Mesenchymal stem cell (in vitro differentiated cells and primary cell): ENCODE data around the gene CCDC9.

Experiments
- DNase-seq: peaks from one replicate; pipeline ENCODE4 v3.0.0-alpha.2; 2013
- H2AFZ ChIP-seq: one replicate; pipeline ENCODE4 v1.6.1; 2013; ENCODE audit warnings: low read depth, mild to moderate bottlenecking, control low read depth, inconsistent platforms, low read length, moderate library complexity
- H2AK5ac ChIP-seq: 2 replicates; pipeline ENCODE4 v1.6.1; 2013; ENCODE audit warnings: low read length, moderate library complexity, mild to moderate bottlenecking, inconsistent platforms; ENCODE audit not compliant: severe bottlenecking
- H2BK120ac ChIP-seq: one replicate; pipeline ENCODE4 v1.6.1; 2013; ENCODE audit warnings: low read depth, mild to moderate bottlenecking, inconsistent platforms, low read length, moderate library complexity
- H2BK12ac ChIP-seq, 2 experiments: one replicate each; pipeline ENCODE4 v1.6.1; 2013; ENCODE audit warnings: inconsistent platforms in 2 of 2, low read length in 2 of 2, mild to moderate bottlenecking in 2 of 2, moderate library complexity in 2 of 2, control low read depth in 1 of 2
- H2BK15ac ChIP-seq: one replicate; pipeline ENCODE4 v1.6.1; 2013; ENCODE audit warnings: mild to moderate bottlenecking, low read depth, inconsistent platforms; ENCODE audit not compliant: poor library complexity, severe bottlenecking
- H2BK5ac ChIP-seq: 2 replicates; pipeline ENCODE4 v1.6.1; 2013; ENCODE audit warnings: low read depth, mild to moderate bottlenecking, low read length, control low read depth, inconsistent platforms; ENCODE audit not compliant: poor library complexity, severe bottlenecking
- H3K14ac ChIP-seq, 2 experiments: one replicate each; pipeline ENCODE4 v1.6.1; 2013; ENCODE audit warnings: inconsistent platforms in 2 of 2, low read length in 2 of 2, control low read depth in 1 of 2, mild to moderate bottlenecking in 1 of 2, moderate library complexity in 1 of 2
- H3K18ac ChIP-seq, 2 experiments: one replicate each; pipeline ENCODE4 v1.6.1; 2013; ENCODE audit warnings: inconsistent platforms in 2 of 2, low read length in 2 of 2, control low read depth in 1 of 2, low read depth in 1 of 2, mild to moderate bottlenecking in 1 of 2
- H3K23ac ChIP-seq, 2 experiments: one replicate each; pipeline ENCODE4 v1.6.1; 2013; ENCODE audit warnings: inconsistent platforms in 2 of 2, low read length in 2 of 2, mild to moderate bottlenecking in 2 of 2, moderate library complexity in 2 of 2, control low read depth in 1 of 2
- H3K27ac ChIP-seq: 2 replicates; pipeline ENCODE4 v1.5.1; 2013; ENCODE audit warnings: mild to moderate bottlenecking, moderate library complexity, low read length, control low read depth, inconsistent platforms; ENCODE audit not compliant: poor library complexity, severe bottlenecking
- H3K27me3 ChIP-seq, 2 experiments: 2 replicates each; pipeline versions ENCODE4 v1.6.1 to v1.7.0; 2013; ENCODE audit warnings: low read length in 2 of 2, mild to moderate bottlenecking in 2 of 2, moderate library complexity in 2 of 2, control low read depth in 1 of 2, inconsistent platforms in 1 of 2; ENCODE audit not compliant: control insufficient read depth in 1 of 2, insufficient read depth in 1 of 2
- H3K36me3 ChIP-seq, 2 experiments: 2 replicates each; pipeline versions ENCODE4 v1.6.1 to v1.7.0; 2013; ENCODE audit warnings: low read length in 2 of 2, control low read depth in 1 of 2, inconsistent platforms in 1 of 2, low read depth in 1 of 2, mild to moderate bottlenecking in 1 of 2; ENCODE audit not compliant: insufficient read depth in 2 of 2, control insufficient read depth in 1 of 2
- H3K4ac ChIP-seq, 2 experiments: one replicate each; pipeline ENCODE4 v1.6.1; 2013; ENCODE audit warnings: inconsistent platforms in 2 of 2, low read length in 2 of 2, mild to moderate bottlenecking in 2 of 2, moderate library complexity in 2 of 2, control low read depth in 1 of 2, low read depth in 1 of 2
- H3K4me1 ChIP-seq: 2 replicates; pipeline ENCODE4 v1.6.1; 2013; ENCODE audit warnings: low read depth, low read length, control low read depth; ENCODE audit not compliant: control insufficient read depth, insufficient read depth
- H3K4me2 ChIP-seq: 2 replicates; pipeline ENCODE4 v1.6.1; 2013; ENCODE audit warnings: low read length, mild to moderate bottlenecking, inconsistent platforms; ENCODE audit not compliant: poor library complexity, severe bottlenecking
- H3K4me3 ChIP-seq, 2 experiments: 2 replicates each; pipeline versions ENCODE4 v1.5.1 to v1.7.0; 2013; ENCODE audit warnings: low read length in 2 of 2, mild to moderate bottlenecking in 2 of 2, control low read depth in 1 of 2, low read depth in 1 of 2; ENCODE audit not compliant: insufficient read depth in 1 of 2
- H3K79me1 ChIP-seq: replicated peaks from 2 replicates; pipeline ENCODE4 v1.6.1; 2013; ENCODE audit warnings: mild to moderate bottlenecking, control low read depth, low read length, inconsistent platforms; ENCODE audit not compliant: poor library complexity, severe bottlenecking
- H3K9ac ChIP-seq: 2 replicates; pipeline ENCODE4 v1.7.0; 2013; ENCODE audit warnings: mild to moderate bottlenecking, low read length, moderate library complexity
- H3K9me3 ChIP-seq: 2 replicates; pipeline ENCODE4 v1.7.0; 2013; ENCODE audit warnings: mild to moderate bottlenecking, low read length; ENCODE audit not compliant: control insufficient read depth
- H4K8ac ChIP-seq: one replicate; pipeline ENCODE4 v1.6.1; 2013; ENCODE audit warnings: inconsistent platforms, mild to moderate bottlenecking, low read length, moderate library complexity
- H4K91ac ChIP-seq: one replicate; pipeline ENCODE4 v1.6.1; 2013; ENCODE audit warnings: mild to moderate bottlenecking, low read length, inconsistent platforms
- WGBS: methylation state at CpG from one replicate; pipeline ENCODE4 v1.1.7; 2013; ENCODE audit warnings: mixed read lengths; 5-methylcytosine and 5-hydroxymethylcytosine counted together

The CCDC9 gene

DNA sequence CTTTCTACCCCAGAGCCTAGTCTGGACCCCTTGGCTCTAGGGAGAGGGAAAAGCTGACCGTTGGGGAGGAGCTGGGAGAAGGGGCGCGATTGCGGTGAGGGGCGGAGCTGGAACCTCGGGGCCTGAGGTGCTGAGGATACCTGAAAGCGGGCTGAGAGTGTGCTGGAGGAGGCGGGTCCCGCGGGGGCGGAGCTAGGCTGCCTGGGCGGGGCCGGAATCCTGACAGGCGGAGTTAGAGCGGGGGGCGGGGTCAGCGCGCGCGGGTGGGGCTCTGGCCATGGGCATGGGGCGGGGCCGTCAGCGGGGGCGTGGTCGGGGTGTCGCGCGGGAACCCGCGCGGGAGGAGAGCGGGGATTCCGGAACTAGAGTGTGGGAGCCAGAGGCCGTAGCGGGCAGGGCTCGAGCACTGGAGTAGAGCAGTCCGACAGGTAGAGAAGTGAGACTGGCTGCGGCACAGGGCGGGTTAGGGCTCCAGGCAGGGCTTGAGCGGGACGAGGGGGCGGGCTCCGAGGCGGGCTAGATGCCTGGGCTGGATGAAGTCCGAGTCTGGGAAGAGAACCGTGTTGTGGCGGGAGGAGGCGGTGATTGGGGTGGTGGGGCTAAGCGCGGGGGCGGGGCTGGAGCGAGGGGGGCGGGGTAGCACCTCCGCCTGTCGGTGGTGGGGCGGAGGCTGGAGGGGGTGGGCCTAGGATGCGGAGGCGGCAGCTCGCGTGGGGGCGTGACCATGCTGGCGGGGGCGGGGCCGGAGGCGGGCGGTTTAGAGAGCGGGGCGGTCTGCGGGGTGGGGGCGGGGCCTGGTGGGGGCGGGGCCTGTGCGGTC, 18.0 kb downstream of the CCDC9 start, which contains the start of gene INAFM1:
Gene INAFM1, plus strand, starts transcription at position 815 of the 820 bp plus-strand sequence. CDS start 35 bp downstream, outside the sequence.
- peak within 1 kb of the TSS; percentile 88 for H4K8ac ChIP-seq
- peak within 1 kb of the TSS; percentile 76 to 93 for H3K14ac ChIP-seq
- H3K9me3 ChIP-seq, result no peaks in the 10 kb centered on the region
- H3K4ac ChIP-seq, result peak within 1 kb of the TSS; percentile 60 to 99
- H3K27ac ChIP-seq, result peak within 1 kb of the TSS; percentile 99
- H3K79me1 ChIP-seq, result peaks cover 26% of the 10 kb centered on the region
- peak within 1 kb of the TSS; percentile 29 for H2AFZ ChIP-seq
- DNase-seq, result peak; percentile 92
- peak within 1 kb of the TSS in 1 of 2 experiments; percentile 64 for H3K23ac ChIP-seq
- H2BK15ac ChIP-seq, result peak within 1 kb of the TSS; percentile 75
- H2BK5ac ChIP-seq, result peak within 1 kb of the TSS; percentile 89
- WGBS, result under 1% methylated on average over 45 of the region's 72 CpGs
- H3K27me3 ChIP-seq, result no peaks in the 10 kb centered on the region
- H3K4me3 ChIP-seq, result peak within 1 kb of the TSS; percentile 80 to 83
- H3K4me2 ChIP-seq, result peak within 1 kb of the TSS; percentile 88
- H3K9ac ChIP-seq, result peak within 1 kb of the TSS; percentile 93
- H4K91ac ChIP-seq, result peak within 1 kb of the TSS; percentile 98
- H3K18ac ChIP-seq, result peak within 1 kb of the TSS; percentile 95 to 96
- H2AK5ac ChIP-seq, result peak within 1 kb of the TSS; percentile 91
- H2BK120ac ChIP-seq, result peak within 1 kb of the TSS; percentile 82
- H3K36me3 ChIP-seq, result peaks cover 22 to 38% of the 10 kb centered on the region in 2 experiments
- H3K4me1 ChIP-seq, result peaks cover 17% of the 10 kb centered on the region
- peak within 1 kb of the TSS; percentile 52 to 60 for H2BK12ac ChIP-seq

DNA sequence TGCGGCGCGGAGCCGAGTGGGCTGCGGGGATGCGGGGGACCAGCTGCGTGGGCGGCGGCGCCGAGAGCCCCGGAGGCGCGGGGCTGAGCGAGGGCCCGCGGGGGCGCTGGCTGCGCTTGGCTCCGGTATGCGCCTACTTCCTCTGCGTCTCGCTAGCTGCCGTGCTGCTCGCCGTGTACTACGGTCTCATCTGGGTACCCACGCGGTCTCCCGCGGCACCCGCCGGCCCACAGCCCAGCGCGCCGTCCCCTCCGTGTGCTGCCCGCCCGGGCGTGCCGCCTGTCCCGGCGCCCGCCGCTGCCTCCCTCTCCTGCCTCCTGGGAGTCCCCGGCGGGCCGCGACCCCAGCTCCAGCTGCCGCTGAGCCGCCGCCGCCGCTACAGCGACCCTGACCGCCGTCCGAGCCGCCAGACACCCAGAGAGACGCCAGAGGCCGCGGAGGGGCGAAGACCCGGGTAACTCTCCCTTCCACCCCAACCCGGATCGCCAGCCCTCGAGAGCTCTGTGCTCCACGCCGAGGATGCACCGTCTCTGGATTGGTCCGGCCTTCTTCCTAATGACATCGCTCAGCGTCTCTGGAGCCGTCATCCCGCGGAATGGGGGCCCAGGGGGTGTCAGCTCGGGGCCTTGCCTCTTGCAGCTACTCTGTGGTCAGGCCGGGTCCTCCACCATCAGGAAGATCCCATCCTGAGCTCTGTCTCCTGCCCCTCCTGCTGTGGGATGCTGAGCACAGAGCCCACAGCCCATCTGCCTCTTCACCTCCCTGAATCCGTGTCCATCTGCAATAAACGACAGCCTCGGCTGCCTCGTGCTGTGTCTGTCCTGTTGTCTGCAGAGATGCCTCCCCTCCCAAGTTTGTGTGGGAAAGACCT, 18.8 kb downstream of the CCDC9 start:
- no peak overlapping the region for H3K27ac ChIP-seq
- peaks cover 22% of the 10 kb centered on the region for H3K79me1 ChIP-seq
- H3K36me3 ChIP-seq, result peaks cover 18 to 30% of the 10 kb centered on the region in 2 experiments
- H3K4me1 ChIP-seq, result peaks cover 17% of the 10 kb centered on the region
- H3K18ac ChIP-seq, result peak overlapping the region; percentile 42 to 74
- peak overlapping the region; percentile 37 for H2BK15ac ChIP-seq
- H3K23ac ChIP-seq, result peak overlapping the region in 1 of 2 experiments; percentile 64
- H3K9ac ChIP-seq, result peak overlapping the region; percentile 67
- no peaks in the 10 kb centered on the region for H3K27me3 ChIP-seq
- H4K8ac ChIP-seq, result peak overlapping the region; percentile 38
- peak overlapping the region; percentile 65 to 69 for H3K4me3 ChIP-seq
- H3K14ac ChIP-seq, result peak overlapping the region in 1 of 2 experiments; percentile 78
- H2BK120ac ChIP-seq, result peak overlapping the region; percentile 68
- no peak overlapping the region for H2BK5ac ChIP-seq
- H2BK12ac ChIP-seq, result peak overlapping the region in 1 of 2 experiments; percentile 60
- H3K4me2 ChIP-seq, result peak overlapping the region; percentile 82
- H4K91ac ChIP-seq, result peak overlapping the region; percentile 21
- no peak overlapping the region for H2AK5ac ChIP-seq
- H3K9me3 ChIP-seq, result no peaks in the 10 kb centered on the region
- no peak overlapping the region for H2AFZ ChIP-seq
- H3K4ac ChIP-seq, result peak overlapping the region; percentile 24 to 76
- DNase-seq, result peak; percentile 48
- WGBS, result 7% methylated on average over 58 of the region's 82 CpGs

DNA sequence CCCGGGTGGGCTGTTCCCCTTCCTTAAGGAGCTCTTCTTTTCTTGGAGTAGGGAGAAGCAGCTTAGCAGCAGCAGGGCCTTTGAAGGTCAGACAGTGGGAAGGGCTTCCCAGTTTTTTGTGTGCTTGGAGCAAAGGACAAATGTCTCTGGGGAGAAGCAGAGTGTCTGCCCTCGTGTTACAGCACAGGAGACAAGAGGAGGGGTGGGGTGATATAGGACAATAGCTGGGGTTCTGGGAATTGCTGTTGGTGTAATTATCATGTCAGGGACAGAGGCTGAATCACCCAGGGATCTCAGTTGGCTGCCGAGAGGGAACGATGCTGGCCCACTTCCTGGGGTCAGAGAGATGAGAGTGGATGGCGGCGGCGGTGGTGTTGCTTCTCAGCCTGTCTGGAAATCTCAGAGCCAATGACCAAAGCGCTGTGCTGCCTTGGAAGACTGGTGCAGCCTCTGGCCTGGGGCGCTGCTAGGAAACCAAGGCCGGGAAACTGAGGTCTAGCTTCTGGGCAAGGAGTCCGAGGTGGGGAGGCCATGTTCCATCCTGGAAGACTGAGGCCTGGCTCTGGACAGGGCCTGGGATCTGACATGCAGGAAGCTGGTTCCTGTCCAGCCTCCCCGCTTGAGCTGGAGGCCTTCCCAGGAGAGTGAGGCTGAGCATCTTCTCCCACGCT, 19.6 kb downstream of the CCDC9 start:
- Histone ChIP-seq H4K91ac (no peak overlapping the region), H3K4ac (no peak overlapping the region), H2BK5ac (no peak overlapping the region), H2BK15ac (no peak overlapping the region), H3K27ac (no peak overlapping the region), H2AK5ac (no peak overlapping the region), H3K79me1 (peaks cover 16% of the 10 kb centered on the region), H2BK12ac (peak overlapping the region in 1 of 2 experiments; percentile 33), H3K36me3 (peaks cover 10 to 22% of the 10 kb centered on the region in 2 experiments), H3K9me3 (no peaks in the 10 kb centered on the region), H2BK120ac (no peak overlapping the region), H3K4me1 (peaks cover 17% of the 10 kb centered on the region), H3K27me3 (no peaks in the 10 kb centered on the region), H3K18ac (no peak overlapping the region), H3K4me2 (no peak overlapping the region), H2AFZ (no peak overlapping the region), H3K14ac (no peak overlapping the region), H3K4me3 (peak overlapping the region in 1 of 2 experiments; percentile 69), H3K23ac (no peak overlapping the region), H3K9ac (peak overlapping the region; percentile 67), H4K8ac (peak overlapping the region; percentile 52)
- WGBS, result 72% methylated on average over 12 of the region's 13 CpGs
- peak; percentile 64 for DNase-seq
